Stimulated activated CD8-positive, alpha-beta memory T cell treated with anti-CD3 and anti-CD28 coated beads, Interleukin-15, amount 100 ng/mL, for 48 hours (primary cell): ENCODE results near the gene HEXIM1.

Experiments
- DNase-seq, 2 donors: peaks; one replicate each; pipeline ENCODE4 v3.0.0-alpha.2; 2020; ENCODE audit warnings: low read depth in 2 of 2

The HEXIM1 gene

GRCh38 chr17:45129940-45130680, 18.2 kb upstream of the HEXIM1 start:
- DNase-seq: no peak

DNA sequence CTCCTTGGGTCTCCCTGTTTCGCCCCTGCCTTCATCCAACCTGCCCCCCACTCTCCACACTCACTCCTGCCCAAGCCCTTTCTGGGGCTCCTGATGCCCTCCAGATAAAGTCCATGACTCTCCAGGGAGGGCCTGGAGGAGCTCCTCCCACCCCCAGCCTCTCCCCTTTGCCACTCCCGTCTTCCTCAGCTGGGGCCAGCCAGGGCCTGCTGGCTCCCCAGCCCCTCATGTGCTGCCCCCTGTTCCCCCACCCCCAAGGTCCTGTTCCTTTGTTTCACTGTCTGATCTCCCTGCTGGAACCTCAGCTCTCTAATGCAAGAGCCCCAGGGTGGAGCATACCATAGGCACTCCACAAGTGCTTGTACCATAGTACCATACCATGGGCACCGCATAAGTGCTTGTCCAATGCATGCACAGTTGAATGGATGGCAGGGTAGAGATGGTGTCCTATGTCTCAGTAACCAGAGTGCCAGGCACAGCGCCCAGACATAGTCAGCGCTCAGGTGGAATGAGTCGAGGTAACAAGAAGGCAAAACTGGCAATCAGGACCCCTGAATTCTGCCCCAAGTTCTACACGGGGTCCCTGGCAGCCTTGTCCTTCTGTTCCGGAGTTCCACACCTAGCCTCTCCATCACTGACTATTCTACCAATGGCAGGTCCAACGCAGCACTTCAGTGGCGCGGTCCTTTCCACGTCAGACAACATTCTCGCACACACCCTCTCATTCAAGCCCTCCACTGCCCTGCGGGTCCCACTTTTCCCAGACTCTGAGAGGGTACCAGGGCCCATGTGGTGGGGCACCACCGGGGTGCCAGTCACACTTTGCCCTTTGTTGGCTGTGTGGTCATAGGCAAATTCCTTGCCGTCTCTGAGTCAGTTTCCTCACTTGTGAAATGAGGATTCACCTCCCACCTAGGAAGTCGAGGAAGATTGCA, 17.3 kb upstream of the HEXIM1 start:
- DNase-seq: no peak

DNA sequence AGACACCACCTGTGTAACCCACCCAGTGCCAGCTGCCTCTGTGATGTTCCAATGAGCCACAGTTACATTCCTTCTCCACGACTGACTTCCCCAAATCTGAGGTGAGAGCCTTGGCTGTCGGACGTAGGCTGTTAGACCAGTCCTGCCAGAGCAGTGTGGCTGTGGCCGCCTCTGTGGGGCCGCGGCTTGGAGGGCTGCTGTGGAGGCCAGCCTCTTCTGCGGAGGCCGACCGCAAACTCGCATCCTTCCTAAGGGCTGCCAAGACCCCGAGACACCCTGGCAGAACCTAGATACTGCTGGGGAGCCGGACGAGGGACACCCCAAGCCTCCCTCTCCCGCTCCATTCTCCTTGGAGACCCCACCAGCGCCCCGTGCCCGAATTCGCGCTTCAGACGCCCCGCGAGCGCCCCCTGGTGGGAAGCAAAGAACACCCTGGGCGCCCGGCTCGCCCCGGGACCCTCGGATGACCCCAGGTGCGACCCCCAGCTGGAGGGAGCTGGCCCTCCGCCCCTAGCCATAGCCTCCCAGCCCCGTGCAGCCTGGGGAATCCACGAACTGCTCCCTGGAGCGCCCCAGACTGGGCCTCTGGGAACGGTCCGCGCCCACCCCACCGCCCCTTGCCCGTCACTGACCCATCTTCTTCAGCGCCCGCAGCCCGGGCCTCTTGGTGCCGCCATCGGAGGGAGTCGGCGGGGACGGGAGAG, 16.5 kb upstream of the HEXIM1 start:
- DNase-seq: peak in 1 of 2 donors; percentile 14

- DNase-seq: no peak
Observed at GRCh38 chr17:45132320-45132571, 16.0 kb upstream of the HEXIM1 start, which contains the start of gene PLCD3. TSS of gene PLCD3 (minus strand) at chr17:45132515. CDS start at chr17:45132410, 105 bp downstream.

DNA sequence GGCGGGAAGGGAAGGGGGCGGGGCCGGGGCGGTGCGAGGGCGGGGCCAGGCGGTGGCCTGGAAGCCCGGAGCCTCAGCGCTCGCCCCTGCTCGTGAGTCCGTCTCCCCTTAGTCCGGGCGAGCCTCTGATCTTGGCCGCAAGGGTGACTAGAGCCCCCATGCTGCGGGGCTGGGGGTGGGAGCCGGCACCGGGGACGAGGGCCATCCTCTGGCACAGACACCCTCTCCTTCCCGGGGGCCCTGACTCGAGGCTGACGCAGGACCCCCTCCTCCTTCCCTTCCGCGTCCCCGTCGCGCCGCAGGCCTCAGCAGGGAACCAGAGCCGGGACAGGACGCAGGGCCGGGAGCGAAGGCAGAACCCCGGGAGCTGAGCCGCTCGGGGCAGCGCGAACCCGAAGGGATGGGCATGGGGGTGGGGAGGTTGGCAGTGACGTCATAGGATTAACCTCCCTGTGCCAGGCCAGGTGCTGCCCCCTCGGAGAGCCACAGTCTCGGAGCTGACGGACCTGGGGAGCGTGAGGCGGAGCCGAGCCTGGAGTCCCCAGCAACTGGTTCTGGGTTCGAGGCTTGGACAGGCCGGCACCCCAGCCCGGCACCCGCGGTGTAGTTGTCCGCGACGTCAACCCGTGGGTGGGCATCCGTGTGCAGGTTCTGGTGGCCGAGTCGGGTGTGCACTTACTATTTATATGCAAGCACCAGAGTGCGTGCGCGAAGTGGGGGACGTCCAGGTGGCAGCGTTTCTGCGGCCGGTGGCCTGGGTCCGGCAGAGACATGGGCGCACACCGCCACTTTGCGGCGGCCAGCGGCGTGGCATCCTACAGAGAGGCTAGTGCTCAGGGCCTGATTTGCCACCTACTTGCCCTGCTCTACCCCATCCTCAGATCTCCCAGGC, 15.5 kb upstream of the HEXIM1 start:
- peak; percentile 51 to 53 for DNase-seq

GRCh38 chr17:45135192-45135977, 12.9 kb upstream of the HEXIM1 start, which contains the start of gene ACBD4:
TSS of gene ACBD4 (plus strand) at chr17:45135687. CDS start at chr17:45136145, 458 bp downstream.
- DNase-seq: peak; percentile 90 to 91

GRCh38 chr17:45135978-45136791, 12.1 kb upstream of the HEXIM1 start:
- DNase-seq: no peak

DNA sequence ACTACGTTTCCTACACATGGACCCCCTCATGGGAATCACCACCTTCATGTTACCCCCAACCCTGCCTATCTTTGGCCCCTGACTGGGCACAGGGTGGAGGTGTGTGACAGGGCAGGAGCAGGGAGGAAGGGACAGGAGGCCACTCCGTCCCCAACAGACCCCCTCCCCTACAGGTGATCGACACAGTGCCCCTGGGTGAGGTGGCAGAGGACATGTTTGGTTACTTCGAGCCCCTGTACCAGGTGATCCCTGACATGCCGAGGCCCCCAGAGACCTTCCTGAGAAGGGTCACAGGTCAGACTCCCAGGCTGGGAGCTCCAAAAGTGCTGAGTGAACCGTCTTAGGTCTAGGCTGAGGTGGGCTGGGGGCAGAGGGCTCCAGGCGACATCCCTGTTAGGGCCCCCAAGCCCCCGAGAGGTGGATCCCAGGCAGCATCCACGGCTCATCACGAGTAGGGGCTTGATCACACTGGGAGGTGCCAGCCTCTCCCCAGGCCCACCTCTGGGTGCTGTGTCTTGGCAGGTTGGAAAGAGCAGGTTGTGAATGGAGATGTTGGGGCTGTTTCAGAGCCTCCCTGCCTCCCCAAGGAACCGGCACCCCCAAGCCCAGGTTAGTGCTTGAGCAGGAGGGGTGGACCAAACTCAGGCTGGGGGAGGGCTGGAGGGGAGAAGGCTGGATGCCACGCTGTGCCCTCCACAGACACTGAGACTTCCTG, 11.3 kb upstream of the HEXIM1 start:
- DNase-seq: no peak

DNA sequence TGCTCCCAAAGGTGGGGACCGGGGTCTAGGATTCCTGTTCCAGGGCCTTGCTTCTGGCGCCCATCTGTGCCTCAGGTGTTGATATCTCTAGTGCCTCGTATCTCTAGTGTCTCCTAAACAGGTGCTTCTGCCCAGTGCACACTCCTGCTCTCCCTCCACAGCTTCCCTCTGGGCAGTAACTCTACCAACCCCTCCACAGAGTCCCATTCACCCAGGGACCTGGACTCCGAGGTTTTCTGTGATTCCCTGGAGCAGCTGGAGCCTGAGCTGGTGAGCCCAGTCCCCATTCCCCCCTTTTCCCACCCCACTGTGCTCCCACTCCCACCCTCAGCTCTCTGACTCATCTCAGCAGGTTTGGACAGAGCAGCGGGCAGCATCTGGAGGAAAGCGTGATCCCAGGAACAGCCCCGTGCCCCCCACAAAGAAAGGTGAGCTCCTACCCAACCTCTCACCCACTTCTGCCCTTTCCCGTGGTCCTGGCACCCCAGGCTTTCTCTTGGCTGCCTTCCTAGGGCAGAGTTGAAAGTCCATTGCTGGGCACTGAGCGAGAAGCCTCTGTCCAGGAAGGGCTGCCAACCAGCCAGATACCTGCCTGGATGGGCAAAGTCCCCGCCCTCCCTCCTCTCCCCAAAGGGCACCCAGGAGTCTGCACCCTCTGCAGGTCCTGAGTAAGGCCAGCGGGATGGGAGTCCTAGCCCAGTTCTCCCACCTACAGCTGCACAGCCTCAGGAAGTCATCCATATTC, 10.5 kb upstream of the HEXIM1 start:
- DNase-seq: no peak

DNA sequence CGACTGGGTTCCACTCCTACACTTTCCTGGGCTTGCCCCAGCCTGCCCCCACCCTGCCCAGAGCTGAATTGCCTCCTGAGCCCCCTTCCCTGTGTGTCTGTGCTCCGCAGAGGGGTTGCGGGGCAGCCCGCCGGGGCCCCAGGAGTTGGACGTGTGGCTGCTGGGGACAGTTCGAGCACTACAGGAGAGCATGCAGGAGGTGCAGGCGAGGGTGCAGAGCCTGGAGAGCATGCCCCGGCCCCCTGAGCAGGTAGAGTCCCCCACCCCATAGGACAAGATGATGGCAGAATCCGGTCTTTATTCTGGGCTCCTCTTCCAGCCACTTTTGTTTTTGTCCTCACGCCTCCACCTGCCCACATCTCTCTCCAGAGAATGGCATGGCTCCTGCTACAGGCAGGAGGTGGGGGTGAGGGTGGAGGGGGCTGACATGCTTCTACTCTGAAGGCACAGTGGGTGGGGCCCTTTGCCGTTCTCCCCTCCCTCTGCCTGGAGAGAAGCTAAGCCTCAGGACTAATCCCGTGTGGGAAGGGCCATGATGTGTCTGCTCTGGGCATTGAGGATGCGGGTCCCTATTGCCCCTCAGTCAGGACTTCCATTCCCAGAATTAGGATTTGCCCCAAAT, 9.3 kb upstream of the HEXIM1 start:
- DNase-seq: no peak

- DNase-seq: no peak
Observed at GRCh38 chr17:45139533-45139920, 8.7 kb upstream of the HEXIM1 start.

- no peak for DNase-seq
Observed at GRCh38 chr17:45143094-45143670, 5.1 kb upstream of the HEXIM1 start.

DNA sequence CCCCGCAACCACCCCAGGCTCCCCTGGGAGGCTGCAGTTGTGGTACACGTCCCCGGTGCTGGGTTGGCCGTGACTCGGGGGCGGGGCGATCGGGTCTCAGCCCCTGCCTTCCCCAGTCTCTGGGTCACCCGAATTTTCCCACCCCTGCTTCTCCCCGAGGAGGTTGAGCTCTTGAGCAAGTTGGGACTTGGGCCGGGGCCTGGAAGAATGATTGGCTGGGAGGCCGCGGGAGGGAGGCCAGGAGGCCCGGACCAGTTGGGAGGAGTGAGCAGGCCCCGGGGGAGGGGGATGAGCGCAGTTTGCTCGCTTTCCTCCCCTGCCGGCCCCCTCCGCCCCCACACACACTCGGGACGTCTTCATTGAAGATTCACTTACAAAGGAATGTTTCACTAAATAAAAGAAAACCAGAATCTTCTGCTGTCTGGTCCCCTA, 4.5 kb upstream of the HEXIM1 start:
- peak in 1 of 2 donors; percentile 17 for DNase-seq

DNA sequence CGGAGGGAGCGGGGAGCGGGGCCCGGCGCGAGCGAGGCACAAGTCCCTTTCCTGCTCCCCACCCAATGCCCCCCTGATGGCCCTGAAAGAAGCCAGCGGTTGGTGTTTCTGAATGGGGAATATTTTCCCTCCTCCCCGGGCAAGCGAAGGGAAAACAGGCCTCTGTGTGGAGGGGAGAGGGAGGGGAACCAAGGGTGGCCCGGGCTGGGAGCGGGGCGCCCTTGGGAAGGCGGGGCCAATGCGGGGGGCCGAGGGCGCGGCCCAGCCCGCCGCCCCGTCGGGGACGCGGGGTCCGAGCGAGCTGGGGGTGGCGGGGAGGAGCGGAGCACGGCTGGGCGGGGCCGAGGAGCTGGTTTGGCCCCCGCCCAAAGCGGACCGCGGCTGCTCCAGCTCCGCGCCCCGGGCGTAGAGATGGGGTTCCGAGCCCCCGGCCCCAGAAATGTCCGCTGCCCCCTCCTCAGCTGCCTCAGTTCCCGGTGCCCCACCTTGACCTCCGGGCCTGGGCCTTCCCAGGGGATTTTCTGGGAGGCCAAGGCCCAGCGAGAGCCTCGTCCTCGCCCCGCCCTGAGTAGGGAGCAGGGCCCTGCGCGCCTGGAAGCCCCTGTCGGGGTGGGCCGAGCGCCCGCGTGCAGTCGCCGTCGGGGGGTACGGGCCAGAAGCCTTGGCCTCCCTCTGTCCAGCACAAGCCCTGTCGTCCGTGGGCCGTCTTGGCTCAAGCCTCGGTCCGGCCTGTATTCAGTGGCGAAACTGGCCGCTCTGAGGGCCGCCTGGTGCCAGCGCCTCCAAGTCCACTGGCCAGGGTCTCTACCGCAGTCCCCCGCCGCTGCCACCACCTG, 3.9 kb upstream of the HEXIM1 start:
- DNase-seq: no peak

DNA sequence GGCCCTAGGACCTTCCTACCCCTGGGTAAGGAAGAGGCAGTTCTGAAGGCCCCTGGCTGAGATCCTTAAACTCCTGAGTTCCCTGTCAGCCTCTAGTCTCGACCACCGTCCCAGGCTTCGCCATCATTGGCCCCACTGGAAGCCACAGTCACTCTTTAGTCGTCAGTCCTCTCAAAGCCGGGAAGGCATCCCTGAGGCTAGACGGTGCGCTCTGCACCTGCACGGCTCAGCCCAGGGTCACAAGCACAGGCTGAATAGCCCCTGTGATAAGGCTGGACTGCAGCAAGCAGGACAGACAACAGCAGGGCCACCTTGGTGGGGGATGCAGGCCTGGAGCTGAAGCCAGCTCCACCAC, 3.3 kb upstream of the HEXIM1 start:
- DNase-seq: no peak

DNA sequence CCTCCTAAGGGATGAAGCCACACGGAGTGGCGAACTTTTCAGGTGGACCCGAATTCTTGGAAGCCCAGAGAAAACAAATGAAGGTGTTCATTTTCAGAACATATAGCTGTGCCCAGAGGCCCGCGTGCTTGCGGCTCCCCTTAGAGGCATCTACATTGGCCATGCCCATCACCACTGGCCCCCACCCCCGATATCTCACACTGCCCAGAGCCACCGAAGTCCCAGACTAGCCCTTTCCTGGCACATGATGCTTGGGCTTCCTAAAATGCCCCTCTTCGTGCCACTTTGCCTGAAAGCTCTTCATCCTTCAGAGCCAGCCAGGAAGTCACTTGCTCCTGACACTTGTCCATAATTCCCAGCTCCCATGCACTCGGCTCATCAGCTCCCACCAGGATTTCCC, 2.1 kb upstream of the HEXIM1 start:
- DNase-seq: no peak

DNA sequence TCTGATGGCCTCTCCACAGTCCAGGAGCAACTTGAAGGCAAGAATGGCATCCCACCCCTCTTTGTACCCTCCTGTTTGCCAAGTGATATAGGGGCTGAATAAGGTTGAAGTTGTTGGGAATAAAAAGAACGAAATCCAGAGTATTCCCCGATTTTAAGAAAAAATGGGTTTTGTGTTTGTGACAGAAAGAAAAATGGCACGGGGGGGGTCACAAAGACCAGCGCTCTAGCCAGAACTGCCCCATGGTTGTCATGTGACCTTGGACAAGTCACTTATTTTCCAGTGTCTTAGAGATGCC, 1.7 kb upstream of the HEXIM1 start:
- no peak for DNase-seq
